Naive thymus-derived CD8-positive, alpha-beta T cell (primary cell): Measurements from ENCODE around the gene ELF3. TPM values are rescaled to one million over a fixed set of nuclear protein-coding genes. Genes with fewer than 3 reads are reported as not detected.
"Not testable (repeated sequence)": the region's sequence is repeated elsewhere in the genome, so short reads cannot be mapped to it uniquely, and the experiment has no call there.

Experiments
- ATAC-seq, 2 donors: fragments of 150-1000 bp; cut with Tn5 transposase in 1 of 2; sonication (Bioruptor Pico), chemical (Tn5 transposase) in 1 of 2; 1 replicate in 1 of 2; 2 replicates in 1 of 2; pipeline ENCODE4 v1.10.0; 2021; ENCODE audit warnings: mild to moderate bottlenecking in 2 of 2, moderate library complexity in 2 of 2
- POLR2A ChIA-PET: fragments of 350-600 bp; sonication (Branson Sonifier 250); formaldehyde crosslinking; loops from one replicate; lab custom pipeline; 2021; ENCODE audit warnings: antibody characterized with exemption; lab: Charles Lee
- DNase-seq, 10 donors: peaks; one replicate each; pipeline versions ENCODE4 v3.0.0 to v3.0.0-alpha.2; 2020 to 2022
- H3K27ac Mint-ChIP-seq, 10 donors: one replicate each; pipeline ENCODE4 v1.8.0; 2020 to 2022; ENCODE audit warnings: mild to moderate bottlenecking in 10 of 10, mixed read lengths in 10 of 10, moderate library complexity in 4 of 10, inconsistent platforms in 1 of 10
- H3K27me3 Mint-ChIP-seq, 5 donors: one replicate each; pipeline ENCODE4 v1.8.0; 2021 to 2022; ENCODE audit warnings: mixed read lengths in 5 of 5
- H3K36me3 Mint-ChIP-seq, 3 donors: one replicate each; pipeline ENCODE4 v1.8.0; 2020 to 2022; ENCODE audit warnings: mixed read lengths in 3 of 3, mild to moderate bottlenecking in 2 of 3, inconsistent platforms in 1 of 3
- H3K4me1 Mint-ChIP-seq, 4 donors: one replicate each; pipeline ENCODE4 v1.8.0; 2021 to 2022; ENCODE audit warnings: mixed read lengths in 4 of 4
- H3K4me3 Mint-ChIP-seq, 10 donors: one replicate each; pipeline ENCODE4 v1.8.0; 2020 to 2022; ENCODE audit warnings: mild to moderate bottlenecking in 10 of 10, mixed read lengths in 10 of 10, moderate library complexity in 6 of 10, inconsistent platforms in 1 of 10
- H3K9me3 Mint-ChIP-seq, 9 donors: one replicate each; pipeline ENCODE4 v1.8.0; 2020 to 2022; ENCODE audit warnings: mixed read lengths in 9 of 9, mild to moderate bottlenecking in 3 of 9, inconsistent platforms in 1 of 9, moderate library complexity in 1 of 9
- microRNA-seq: library from miRNA; unstranded; fragments of <30 nt; microRNA quantifications from one replicate; pipeline ENCODE4 v1.2.0, GENCODE V29; 2022; ENCODE audit warnings: borderline microRNAs expressed
- polyA plus RNA-seq, 3 donors: library from polyadenylated mRNA; unstranded; fragments of 300-500 nt; fragmentation: Illumina TruSeq; gene quantifications; one replicate each; pipeline ENCODE4 v1.2.3, GENCODE V29; 2021
- total RNA-seq, 8 experiments: library from RNA in 2 of 8; stranded (reverse) in 2 of 8; gene quantifications; one replicate each; pipeline ENCODE4 v1.2.3 and lab custom pipeline; 2021 to 2026

ELF3 gene
- total and polyA plus RNA-seq, 5 experiments from 2014 or later = 1.5 to 2.0 TPM; not detected in 3

DNA sequence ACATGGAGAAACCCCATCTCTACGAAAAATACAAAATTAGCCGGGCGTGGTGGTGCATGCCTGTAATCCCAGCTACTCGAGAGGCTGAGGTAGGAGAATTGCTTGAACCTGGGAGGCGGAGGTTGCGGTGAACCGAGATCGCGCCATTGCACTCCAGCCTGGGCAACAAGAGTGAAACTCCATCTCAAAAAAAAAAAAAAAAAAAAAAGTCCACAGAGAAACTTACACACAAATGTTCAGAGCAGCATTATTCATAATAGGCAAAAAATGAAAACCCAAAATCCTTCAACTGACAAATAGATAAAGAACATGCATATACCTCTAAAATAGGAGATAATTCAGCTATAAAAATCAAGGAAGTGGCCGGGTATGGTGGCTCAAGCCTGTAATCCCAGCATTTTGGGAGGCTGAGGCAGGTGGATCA is 54.5 kb downstream of the ELF3 start:
- DNase-seq, POLR2A ChIA-PET, H3K36me3 Mint-ChIP-seq, H3K27ac Mint-ChIP-seq, H3K4me1 Mint-ChIP-seq, ATAC-seq, H3K9me3 Mint-ChIP-seq, H3K4me3 Mint-ChIP-seq: not testable (repeated sequence)
- peaks cover 0 to 15% (median 5%) of the 10 kb centered on the region in 5 donors for H3K27me3 Mint-ChIP-seq

Small RNAs within 50 kb of the gene (microRNA-seq; reads per million reads assigned to microRNA genes)
- not detected for gene MIR6740

Other genes with a start within 250 kb of the ELF3 start
- gene IPO9, start 181.4 kb upstream of the ELF3 start, total RNA-seq = 10 to 100 TPM; 40.7 to 40.8 TPM
- gene IPO9, start 181.4 kb upstream of the ELF3 start, polyA plus RNA-seq = 10 to 100 TPM; 14.4 to 22.5 (median 14.7) TPM
- under 1 TPM; 0.77 to 0.96 TPM for gene SHISA4, start 121.7 kb upstream of the ELF3 start, total RNA-seq
- not detected for gene SHISA4, start 121.7 kb upstream of the ELF3 start, polyA plus RNA-seq
- not detected for gene LMOD1, start 64.0 kb upstream of the ELF3 start, total RNA-seq
- gene LMOD1, start 64.0 kb upstream of the ELF3 start, polyA plus RNA-seq = not detected
- gene TIMM17A, start 55.1 kb upstream of the ELF3 start, total RNA-seq = 10 to 100 TPM; 29.1 to 31.8 TPM
- gene TIMM17A, start 55.1 kb upstream of the ELF3 start, polyA plus RNA-seq = 10 to 100 TPM; 15.5 to 25.3 (median 17.8) TPM
- gene RNPEP, start 27.9 kb upstream of the ELF3 start, total RNA-seq = 10 to 100 TPM; 25.2 to 26.3 TPM
- 10 to 100 TPM; 24.1 to 33.2 (median 28.1) TPM for gene RNPEP, start 27.9 kb upstream of the ELF3 start, polyA plus RNA-seq
- not detected for gene GPR37L1, start 112.3 kb downstream of the ELF3 start, total RNA-seq
- under 1 TPM in 2 of 3 donors, not detected in 1; 0.02 to 0.19 TPM for gene GPR37L1, start 112.3 kb downstream of the ELF3 start, polyA plus RNA-seq
- gene ARL8A, start 134.2 kb downstream of the ELF3 start, total RNA-seq = 10 to 100 TPM; 43.3 to 50.0 TPM
- 1 to 10 TPM; 4.9 to 6.4 (median 5.6) TPM for gene ARL8A, start 134.2 kb downstream of the ELF3 start, polyA plus RNA-seq
- gene PTPN7, start 150.0 kb downstream of the ELF3 start, total RNA-seq = 10 to 100 TPM; 35.9 to 37.4 TPM
- gene PTPN7, start 150.0 kb downstream of the ELF3 start, polyA plus RNA-seq = 10 to 100 TPM; 37.7 to 44.4 (median 39.1) TPM
- gene LGR6, start 183.2 kb downstream of the ELF3 start, total RNA-seq = under 1 TPM; 0.25 to 0.47 TPM
- gene LGR6, start 183.2 kb downstream of the ELF3 start, polyA plus RNA-seq = 1 to 10 TPM in 1 of 3 donors, not detected in 2; 6.2 TPM